Embryonic facial prominence (tissue), 1 donor: ENCODE measurements around the gene UNC5B.
"Not testable (repeated sequence)": the region's sequence is repeated elsewhere in the genome, so short reads cannot be mapped to it uniquely, and the experiment has no call there.

Experiments used
- DNase-seq: peaks from one replicate; pipeline ENCODE4 v3.0.0-alpha.2; 2016; ENCODE audit errors: extremely low spot score

UNC5B gene

GRCh38 chr10:71209731-71210541, 2.4 kb upstream of the UNC5B start:
- no peak for DNase-seq

DNA sequence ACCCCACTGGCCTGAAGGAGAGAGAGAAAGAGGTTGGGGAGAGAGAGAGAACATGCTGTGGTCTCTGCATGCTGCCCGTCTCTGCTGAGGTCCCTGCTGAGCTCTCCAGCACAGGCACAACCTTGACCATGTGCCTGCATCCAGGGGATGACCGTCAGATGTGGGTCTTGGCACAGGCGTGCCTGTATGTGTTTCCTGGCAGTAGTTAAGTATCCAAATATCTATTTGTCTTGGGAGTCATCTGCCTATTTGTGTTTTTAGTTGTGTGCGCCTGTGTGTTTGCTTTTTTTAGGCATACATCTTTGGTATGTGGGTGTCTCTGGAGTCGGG, 1.9 kb upstream of the UNC5B start:
- no peak for DNase-seq

GRCh38 chr10:71211053-71211452, 1.3 kb upstream of the UNC5B start:
- no peak for DNase-seq

DNA sequence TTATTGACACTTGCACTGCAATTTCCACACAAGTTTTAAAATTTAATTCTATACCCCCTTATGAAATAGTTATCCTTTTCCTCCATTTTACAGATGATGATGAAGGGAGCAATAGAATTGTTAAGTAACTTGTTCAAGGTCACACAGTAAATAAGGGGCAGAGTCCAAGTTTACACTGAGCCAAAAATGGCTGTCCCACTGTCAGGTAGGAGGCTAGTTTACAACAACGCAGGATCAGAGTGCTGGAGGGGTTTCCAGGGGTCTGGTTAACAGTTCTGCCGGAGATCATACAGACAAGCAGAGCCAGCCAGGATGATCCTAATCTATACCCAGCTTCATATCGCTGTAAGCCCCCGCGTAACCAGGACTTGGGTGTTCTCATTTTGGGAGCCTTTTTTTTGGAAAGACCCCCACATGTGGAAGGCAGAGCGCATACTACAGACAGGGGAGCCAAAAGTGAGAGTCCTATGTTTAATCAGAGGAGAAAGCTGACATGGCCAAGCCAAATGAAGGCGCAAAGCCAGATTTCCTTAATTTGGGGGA, 524 bp upstream of the UNC5B start:
- DNase-seq = no peak

DNA sequence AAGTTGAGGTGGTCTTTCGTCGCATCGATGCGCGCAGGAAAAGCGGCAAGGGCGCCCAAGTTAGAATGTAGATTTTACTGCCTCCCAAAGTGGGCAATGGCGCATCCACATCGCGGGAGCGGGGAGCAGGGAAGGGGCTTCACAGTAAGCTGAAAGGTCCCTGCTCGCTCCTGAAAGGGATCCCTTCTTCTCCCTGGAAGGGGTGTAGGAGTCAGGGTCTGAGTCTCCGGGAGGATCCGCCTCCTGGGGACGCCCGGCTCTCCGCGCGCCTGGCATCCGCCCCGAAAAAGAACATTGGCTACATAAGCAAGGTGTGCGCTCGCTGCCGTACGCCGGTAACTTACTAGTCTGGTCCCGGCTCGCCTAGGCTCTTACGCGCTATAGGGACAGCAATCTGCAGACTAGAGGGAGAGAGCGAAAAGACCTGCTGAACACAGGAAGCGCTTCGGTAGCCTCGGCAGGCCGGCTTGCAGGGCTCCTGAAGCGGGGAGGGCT, 804 bp downstream of the UNC5B start:
- DNase-seq = peak; percentile 61

DNA sequence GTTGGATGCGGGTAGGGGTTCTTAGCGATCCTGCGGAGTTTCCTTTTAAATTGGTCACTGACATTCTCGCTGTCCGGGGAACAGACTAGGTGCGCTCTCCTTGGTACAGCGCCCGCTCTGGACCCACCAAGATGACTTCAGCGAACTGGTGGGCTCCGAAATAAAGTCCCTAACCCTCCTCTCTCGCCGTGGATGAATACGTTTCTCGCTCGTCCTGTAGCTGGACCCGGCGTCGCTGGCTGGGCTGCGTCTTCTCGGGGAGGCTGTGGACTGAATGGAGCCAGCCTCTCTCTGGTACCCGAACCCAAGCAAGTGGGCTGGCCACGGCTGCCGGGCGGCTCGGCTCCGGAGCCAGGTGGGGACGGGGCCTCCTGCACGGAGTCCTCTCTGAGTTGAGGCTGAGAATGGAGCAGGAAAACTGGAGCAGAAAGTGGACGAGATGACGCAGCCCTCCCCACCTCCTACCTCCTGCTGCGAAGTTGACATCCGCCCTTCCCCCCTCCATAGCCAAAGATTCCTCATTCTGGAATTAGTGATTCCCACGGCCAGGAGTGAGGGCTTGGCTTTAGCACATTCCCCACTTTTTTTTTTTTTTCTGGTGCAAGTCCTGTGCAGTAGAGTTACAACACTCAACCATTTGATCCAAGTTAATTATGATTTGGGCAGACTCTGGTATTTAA, 1.5 kb downstream of the UNC5B start:
- DNase-seq = no peak

- DNase-seq = no peak
Observed at GRCh38 chr10:71214641-71215559, 2.5 kb downstream of the UNC5B start.

DNA sequence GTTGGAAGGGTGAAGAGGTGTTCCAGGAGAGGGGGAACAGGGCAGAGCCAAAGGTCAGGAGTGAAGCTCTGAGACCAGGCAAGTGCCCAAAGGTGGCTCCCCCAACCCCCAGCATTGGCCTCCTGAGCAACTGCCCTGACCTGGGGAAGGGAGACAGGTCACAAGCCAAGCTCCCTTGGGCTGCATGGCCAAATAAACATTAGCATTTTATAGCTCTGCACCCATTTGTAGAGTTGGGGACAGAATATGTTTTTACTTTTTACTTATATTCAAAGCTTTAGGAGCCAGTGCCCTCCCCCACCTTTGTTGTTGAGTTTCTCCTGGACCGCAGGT, 4.0 kb downstream of the UNC5B start:
- no peak for DNase-seq

- DNase-seq = no peak
Observed at GRCh38 chr10:71216751-71217265, 4.4 kb downstream of the UNC5B start.

- DNase-seq = no peak
Observed at GRCh38 chr10:71217266-71218045, 5.1 kb downstream of the UNC5B start.

- no peak for DNase-seq
Observed at GRCh38 chr10:71218046-71218650, 5.8 kb downstream of the UNC5B start.

GRCh38 chr10:71218651-71219050, 6.3 kb downstream of the UNC5B start:
- no peak for DNase-seq

GRCh38 chr10:71219236-71219917, 7.0 kb downstream of the UNC5B start:
- DNase-seq = not testable (repeated sequence)

GRCh38 chr10:71219918-71220688, 7.7 kb downstream of the UNC5B start:
- DNase-seq = no peak

GRCh38 chr10:71220689-71221540, 8.5 kb downstream of the UNC5B start:
- DNase-seq = no peak

GRCh38 chr10:71221586-71222202, 9.3 kb downstream of the UNC5B start:
- DNase-seq = no peak

GRCh38 chr10:71222601-71223346, 10.4 kb downstream of the UNC5B start:
- DNase-seq = no peak
